ENCODE measurements around the gene TBXAS1.

TBXAS1 gene

GRCh38 chr7:139992353-139993044 lies 163.4 kb downstream of the TBXAS1 start:
- no peak for TF ChIP-seq EZH2phosphoT487 (IDR thresholded peaks at IDR 0.05; ENCODE audit: low read length)
- no peak for TF ChIP-seq EZH2 (optimal IDR thresholded peaks at IDR 0.05; ENCODE audit: low read depth, low read length)
- no peak for TF ChIP-seq CTCF (IDR thresholded peaks at IDR 0.05; ENCODE audit: low read length)
- H4K20me1 ChIP-seq (ENCODE audit: insufficient read depth, low read length) = no peaks in the 10 kb centered on the region
- H3F3A ChIP-seq (ENCODE audit: insufficient read depth, low read length) = no peaks in the 10 kb centered on the region
- no peaks in the 10 kb centered on the region for H3K4me1 ChIP-seq (ENCODE audit: low read length)
- H3K27me3 ChIP-seq (replicated peaks; ENCODE audit: insufficient read depth, low read length) = no peaks in the 10 kb centered on the region
- no peak for DNase-seq
- no peak overlapping the region for H3K4me2 ChIP-seq (ENCODE audit: low read depth, low read length)
- H3K79me2 ChIP-seq (ENCODE audit: low read length) = no peaks in the 10 kb centered on the region
- H3K9me2 ChIP-seq (replicated peaks; ENCODE audit: insufficient read depth, low read length) = no peaks in the 10 kb centered on the region
- no peaks in the 10 kb centered on the region for H3K9me3 ChIP-seq (replicated peaks; ENCODE audit: insufficient read depth, low read length)
- no peak overlapping the region for H3K27ac ChIP-seq (ENCODE audit: low read length)
- H2AFZ ChIP-seq (ENCODE audit: low read length) = no peak overlapping the region
- no peak overlapping the region for H3K4me3 ChIP-seq (ENCODE audit: low read length)
- no peak overlapping the region for H3K9ac ChIP-seq (ENCODE audit: low read length)
- no peaks in the 10 kb centered on the region for H3K36me3 ChIP-seq (replicated peaks; ENCODE audit: insufficient read depth, low read length)

- Histone ChIP-seq H3K4me3 (ENCODE audit: low read length) (no peak overlapping the region), H3K4me2 (ENCODE audit: low read depth, low read length) (no peak overlapping the region), H3K9me2 (replicated peaks; ENCODE audit: insufficient read depth, low read length) (no peaks in the 10 kb centered on the region), H3K4me1 (ENCODE audit: low read length) (no peaks in the 10 kb centered on the region), H3K9me3 (replicated peaks; ENCODE audit: insufficient read depth, low read length) (no peaks in the 10 kb centered on the region), H3K79me2 (ENCODE audit: low read length) (no peaks in the 10 kb centered on the region), H3F3A (ENCODE audit: insufficient read depth, low read length) (no peaks in the 10 kb centered on the region), H3K27me3 (replicated peaks; ENCODE audit: insufficient read depth, low read length) (no peaks in the 10 kb centered on the region), H2AFZ (ENCODE audit: low read length) (no peak overlapping the region), H4K20me1 (ENCODE audit: insufficient read depth, low read length) (no peaks in the 10 kb centered on the region), H3K27ac (ENCODE audit: low read length) (no peak overlapping the region), H3K9ac (ENCODE audit: low read length) (no peak overlapping the region), H3K36me3 (replicated peaks; ENCODE audit: insufficient read depth, low read length) (no peaks in the 10 kb centered on the region)
- DNase-seq = no peak
- TF ChIP-seq EZH2 (optimal IDR thresholded peaks at IDR 0.05; ENCODE audit: low read depth, low read length) (no peak), EZH2phosphoT487 (IDR thresholded peaks at IDR 0.05; ENCODE audit: low read length) (no peak), CTCF (IDR thresholded peaks at IDR 0.05; ENCODE audit: low read length) (no peak)
Measured at GRCh38 chr7:139993169-139993568, 164.1 kb downstream of the TBXAS1 start.

GRCh38 chr7:139993592-139993991 lies 164.5 kb downstream of the TBXAS1 start:
- Histone ChIP-seq H3K36me3 (replicated peaks; ENCODE audit: insufficient read depth, low read length) (no peaks in the 10 kb centered on the region), H3K27ac (ENCODE audit: low read length) (no peak overlapping the region), H3K4me1 (ENCODE audit: low read length) (no peaks in the 10 kb centered on the region), H3F3A (ENCODE audit: insufficient read depth, low read length) (no peaks in the 10 kb centered on the region), H3K9me2 (replicated peaks; ENCODE audit: insufficient read depth, low read length) (no peaks in the 10 kb centered on the region), H3K27me3 (replicated peaks; ENCODE audit: insufficient read depth, low read length) (no peaks in the 10 kb centered on the region), H3K9me3 (replicated peaks; ENCODE audit: insufficient read depth, low read length) (no peaks in the 10 kb centered on the region), H3K4me3 (ENCODE audit: low read length) (no peak overlapping the region), H3K4me2 (ENCODE audit: low read depth, low read length) (no peak overlapping the region), H3K9ac (ENCODE audit: low read length) (no peak overlapping the region), H2AFZ (ENCODE audit: low read length) (no peak overlapping the region), H4K20me1 (ENCODE audit: insufficient read depth, low read length) (no peaks in the 10 kb centered on the region), H3K79me2 (ENCODE audit: low read length) (no peaks in the 10 kb centered on the region)
- no peak for DNase-seq
- TF ChIP-seq EZH2 (optimal IDR thresholded peaks at IDR 0.05; ENCODE audit: low read depth, low read length) (no peak), CTCF (IDR thresholded peaks at IDR 0.05; ENCODE audit: low read length) (no peak), EZH2phosphoT487 (IDR thresholded peaks at IDR 0.05; ENCODE audit: low read length) (no peak)
